Measurements from ENCODE around the gene IQCF2.
"Not testable (repeated sequence)": the region's sequence is repeated elsewhere in the genome, so short reads cannot be mapped to it uniquely, and the experiment has no call there.

The IQCF2 gene

DNA sequence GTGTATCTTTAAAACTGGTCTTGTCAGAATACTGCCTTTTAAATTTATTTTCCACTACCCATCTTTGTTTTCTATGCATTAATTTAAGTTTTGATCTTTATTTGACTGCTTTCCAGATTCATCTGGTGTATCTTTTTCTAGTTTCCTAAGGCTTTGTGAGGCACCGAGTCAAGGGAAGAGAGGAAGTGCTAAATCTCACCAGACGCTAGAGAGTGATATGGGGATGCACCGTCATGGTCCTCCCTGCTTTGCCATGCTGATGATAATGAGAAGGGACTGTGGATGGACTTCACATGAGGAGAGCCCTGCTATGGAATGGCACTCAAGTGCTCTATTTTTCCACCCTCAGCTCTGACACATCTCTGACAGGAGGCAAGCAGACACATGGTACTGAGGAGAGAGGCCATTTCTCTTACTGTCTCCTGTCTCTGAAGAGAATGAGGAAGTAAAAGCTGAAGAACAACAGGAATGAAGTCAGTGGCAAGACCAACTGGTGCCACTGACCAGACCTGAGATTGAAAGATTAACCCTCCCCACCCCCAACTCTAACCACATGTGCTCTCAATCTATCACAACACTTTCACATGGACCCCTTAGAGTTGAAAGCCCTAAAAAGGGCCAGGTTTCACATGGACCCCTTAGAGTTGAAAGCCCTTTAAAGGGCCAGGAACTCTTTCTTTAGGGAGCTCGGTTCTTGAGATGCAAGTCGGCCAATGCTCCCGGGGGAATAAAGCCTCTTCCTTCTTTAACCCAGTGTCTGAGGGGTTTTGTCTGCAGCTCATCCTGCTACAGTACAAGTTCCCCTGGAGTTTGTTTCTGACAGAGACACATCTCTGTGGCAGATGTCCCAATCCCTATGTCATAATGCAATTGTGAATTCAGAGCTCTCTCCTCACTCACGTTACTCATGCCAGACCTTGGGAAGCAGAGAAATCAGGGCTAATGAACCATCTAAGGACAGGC is at the start of gene IQCF2:
Gene IQCF2, plus strand, starts transcription at position 913 of the 963 bp plus-strand sequence. CDS start 52 bp downstream, outside the sequence.
- DNase-seq (ENCODE audit: low read depth in 2 of 2), result no peak

GRCh38 chr3:51813539-51813938 is 47.9 kb upstream of the IQCF2 start:
- DNase-seq (ENCODE audit: low read depth in 2 of 2), result no peak

GRCh38 chr3:51814034-51814433 is 47.4 kb upstream of the IQCF2 start:
- no peak for DNase-seq (ENCODE audit: low read depth in 2 of 2)

GRCh38 chr3:51815614-51816013 is 45.8 kb upstream of the IQCF2 start:
- DNase-seq (ENCODE audit: low read depth in 2 of 2), result no peak

- DNase-seq (ENCODE audit: low read depth in 2 of 2), result no peak
Observed at GRCh38 chr3:51816723-51817122, 44.7 kb upstream of the IQCF2 start.

GRCh38 chr3:51817375-51817774 is 44.0 kb upstream of the IQCF2 start:
- DNase-seq (ENCODE audit: low read depth in 2 of 2), result no peak

DNA sequence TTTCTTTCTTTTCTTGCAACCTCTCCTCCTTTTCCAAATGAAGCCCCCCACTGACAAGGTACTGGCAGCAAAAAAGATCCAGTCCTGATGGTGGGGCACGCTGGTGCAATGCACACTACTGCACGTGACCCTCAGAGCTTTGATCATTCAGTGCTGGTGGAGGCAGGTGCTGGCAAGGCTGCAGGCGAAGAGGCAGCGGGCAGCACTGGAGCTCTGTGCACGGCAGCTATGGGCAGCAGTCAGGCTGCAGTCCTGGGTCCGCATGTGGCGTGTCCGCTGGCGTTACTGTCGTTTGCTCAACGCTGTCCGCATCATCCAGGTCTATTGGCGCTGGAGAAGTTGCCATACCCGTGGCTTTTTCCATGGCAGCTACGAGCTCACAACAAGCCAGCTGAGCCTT is 42.3 kb upstream of the IQCF2 start:
- no peak for DNase-seq (ENCODE audit: low read depth in 2 of 2)

DNA sequence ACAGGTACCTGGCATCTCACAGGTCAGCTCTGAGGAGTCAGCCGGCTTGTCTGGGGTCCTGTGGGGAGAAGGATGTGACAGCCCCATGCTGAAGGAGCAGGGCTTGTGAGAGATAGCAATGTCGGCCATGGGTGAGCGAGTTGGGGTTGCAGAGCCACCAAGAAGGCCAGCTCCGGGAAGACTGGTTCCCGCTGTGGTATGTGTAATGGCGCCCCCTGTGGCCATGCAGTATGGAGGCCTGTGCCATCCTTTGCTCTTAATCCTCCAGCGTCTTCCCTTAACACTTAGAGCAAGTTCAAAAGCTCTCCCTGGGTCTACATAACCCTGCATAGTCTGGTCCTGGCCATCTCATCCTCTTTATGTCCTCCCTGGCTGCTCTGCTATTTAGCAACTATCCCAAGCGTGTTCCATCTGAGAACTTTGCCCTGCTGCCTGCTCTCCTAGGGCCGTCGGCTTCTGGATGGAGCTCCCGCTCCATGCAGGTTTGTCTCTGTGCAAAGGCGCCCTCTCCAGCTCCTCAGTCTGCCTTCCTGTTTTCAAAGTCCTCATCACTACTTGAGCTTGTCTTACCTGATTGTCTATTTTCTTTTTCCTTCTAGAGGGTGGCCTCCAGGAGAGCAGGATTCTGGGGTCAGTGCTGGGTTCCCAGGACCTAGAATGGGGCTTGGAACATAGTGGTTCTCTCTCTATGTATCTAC is 41.6 kb upstream of the IQCF2 start:
- DNase-seq (ENCODE audit: low read depth in 2 of 2), result no peak

GRCh38 chr3:51828297-51828696 is 33.1 kb upstream of the IQCF2 start:
- no peak for DNase-seq (ENCODE audit: low read depth in 2 of 2)

DNA sequence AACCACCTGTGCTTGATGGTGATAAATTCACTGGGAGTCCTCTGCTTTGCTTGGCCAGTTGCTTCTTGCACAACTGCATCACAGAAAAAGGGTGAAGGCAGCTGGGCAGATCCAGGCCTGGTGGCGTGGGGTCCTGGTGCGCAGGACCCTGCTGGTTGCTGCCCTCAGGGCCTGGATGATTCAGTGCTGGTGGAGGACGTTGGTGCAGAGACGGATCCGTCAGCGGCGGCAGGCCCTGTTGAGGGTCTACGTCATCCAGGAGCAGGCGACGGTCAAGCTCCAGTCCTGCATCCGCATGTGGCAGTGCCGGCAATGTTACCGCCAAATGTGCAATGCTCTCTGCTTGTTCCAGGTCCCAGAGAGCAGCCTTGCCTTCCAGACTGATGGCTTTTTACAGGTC is 31.1 kb upstream of the IQCF2 start:
- no peak for DNase-seq (ENCODE audit: low read depth in 2 of 2)

GRCh38 chr3:51830836-51831385 is 30.5 kb upstream of the IQCF2 start:
- no peak for DNase-seq (ENCODE audit: low read depth in 2 of 2)

DNA sequence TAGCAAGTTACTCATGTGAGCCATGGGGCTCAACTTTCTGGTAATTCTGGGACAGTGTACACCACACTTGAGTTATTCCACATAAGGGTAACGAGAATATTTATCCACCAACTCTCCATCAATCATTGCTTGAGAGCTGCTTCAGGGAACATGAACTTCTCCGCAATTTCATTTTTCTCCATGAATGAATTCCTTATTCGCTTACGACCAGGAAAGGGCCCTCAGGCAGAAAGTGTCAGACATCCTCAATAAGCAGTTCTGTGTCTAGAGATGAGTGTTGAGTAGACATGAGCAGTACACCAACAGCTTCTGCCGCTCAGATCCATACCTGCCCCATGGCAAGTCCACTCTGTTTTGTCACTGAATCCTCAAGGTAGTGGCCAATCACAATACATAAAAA is 24.8 kb upstream of the IQCF2 start:
- DNase-seq (ENCODE audit: low read depth in 2 of 2), result no peak

DNA sequence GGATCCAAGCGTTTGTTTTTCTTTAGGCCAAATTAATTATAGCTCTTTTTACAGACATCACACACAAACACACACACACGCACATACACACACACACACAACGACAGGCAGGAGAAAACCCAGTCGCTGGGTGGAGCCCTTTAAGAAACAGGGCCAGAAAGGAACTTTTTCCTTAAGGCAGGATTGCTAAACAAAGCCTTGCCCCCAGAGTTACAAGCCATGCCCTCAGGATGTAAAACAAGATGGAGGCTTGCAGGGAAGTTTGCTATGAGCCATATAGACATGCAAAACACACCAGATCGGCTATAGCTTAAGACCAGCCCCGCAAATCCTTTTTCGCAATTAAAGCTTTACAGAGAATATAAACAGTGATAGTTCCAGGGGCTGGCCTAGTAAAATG is 16.3 kb upstream of the IQCF2 start:
- no peak for DNase-seq (ENCODE audit: low read depth in 2 of 2)

DNA sequence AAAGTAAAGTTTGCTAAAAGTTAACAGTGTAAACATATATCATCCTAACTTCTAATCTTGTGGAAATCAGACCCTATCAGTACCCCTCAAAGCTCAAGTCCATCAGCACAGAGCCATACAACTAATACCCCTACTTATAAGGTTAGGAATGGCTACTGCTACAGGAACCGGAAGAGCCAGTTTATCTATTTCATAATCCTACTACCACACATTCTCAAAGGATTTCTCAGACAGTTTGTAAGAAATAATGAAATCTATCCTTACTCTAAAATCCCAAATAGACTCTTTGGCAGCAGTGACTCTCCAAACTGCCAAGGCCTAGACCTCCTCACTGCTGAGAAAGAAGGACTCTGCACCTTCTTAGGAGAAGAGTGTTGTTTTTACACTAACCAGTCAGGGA is 6.0 kb upstream of the IQCF2 start:
- DNase-seq (ENCODE audit: low read depth in 2 of 2), result not testable (repeated sequence)

DNA sequence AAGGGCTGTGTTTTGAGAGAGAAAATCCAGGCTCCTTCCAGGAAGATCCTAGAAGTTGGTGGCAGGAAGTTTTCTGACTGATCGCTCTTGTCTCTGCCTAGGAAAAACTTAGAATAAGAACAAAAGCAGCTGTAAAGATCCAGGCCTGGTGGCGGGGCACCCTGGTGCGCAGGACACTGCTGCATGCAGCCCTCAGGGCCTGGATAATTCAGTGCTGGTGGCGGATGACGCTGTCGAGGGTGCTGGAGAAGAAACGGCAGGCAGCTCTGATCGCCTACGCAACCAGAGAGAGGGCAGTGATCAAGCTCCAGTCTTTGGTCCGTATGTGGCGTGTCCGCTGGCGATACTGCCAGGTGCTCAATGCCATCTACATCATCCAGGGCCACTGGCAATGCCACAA is 1.5 kb downstream of the IQCF2 start:
- DNase-seq (ENCODE audit: low read depth in 2 of 2), result no peak

DNA sequence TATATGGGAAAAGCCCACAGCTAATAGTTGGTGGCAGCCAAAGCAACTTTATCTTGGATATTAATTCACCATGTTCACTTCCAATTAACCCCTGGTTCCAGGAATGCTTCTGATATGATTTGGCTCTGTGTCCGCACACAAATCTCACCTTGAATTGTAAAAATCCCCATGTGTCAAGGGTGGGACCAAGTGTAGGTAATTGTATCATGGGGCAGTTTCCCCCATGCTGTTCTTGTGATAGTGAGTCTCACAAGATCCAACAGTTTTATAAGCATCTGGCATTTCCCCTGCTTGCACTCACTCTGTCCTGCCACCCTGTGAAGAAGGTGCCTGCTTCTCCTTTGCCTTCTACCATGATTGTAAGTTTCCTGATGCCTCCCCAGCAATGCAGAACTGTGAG is 7.5 kb downstream of the IQCF2 start:
- not testable (repeated sequence) for DNase-seq (ENCODE audit: low read depth in 2 of 2)

GRCh38 chr3:51869304-51869703 is 7.9 kb downstream of the IQCF2 start:
- no peak for DNase-seq (ENCODE audit: low read depth in 2 of 2)

DNA sequence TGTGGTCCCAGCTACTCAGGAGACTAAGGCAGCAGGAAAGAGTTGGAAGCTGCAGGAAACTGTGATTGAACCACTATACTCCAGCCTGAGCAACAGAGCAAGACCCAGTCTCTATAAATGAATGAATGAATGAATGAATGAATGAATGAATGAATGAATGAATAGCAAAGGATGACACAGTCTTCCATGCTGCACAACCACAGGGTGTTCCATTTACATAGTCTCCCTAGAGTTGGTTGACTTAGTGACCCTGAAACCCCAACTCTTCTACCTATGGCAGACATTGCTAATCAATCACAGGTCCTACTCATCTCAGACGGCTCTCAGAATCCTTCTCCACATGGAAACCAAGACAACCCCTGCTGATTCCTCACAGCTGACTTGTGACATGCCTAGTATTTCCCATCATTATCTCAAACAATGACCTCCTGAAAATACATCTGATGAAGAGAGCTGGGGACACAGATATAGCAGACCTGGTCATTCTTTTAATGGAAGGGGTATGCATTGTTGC is 11.9 kb downstream of the IQCF2 start:
- no peak for DNase-seq (ENCODE audit: low read depth in 2 of 2)

DNA sequence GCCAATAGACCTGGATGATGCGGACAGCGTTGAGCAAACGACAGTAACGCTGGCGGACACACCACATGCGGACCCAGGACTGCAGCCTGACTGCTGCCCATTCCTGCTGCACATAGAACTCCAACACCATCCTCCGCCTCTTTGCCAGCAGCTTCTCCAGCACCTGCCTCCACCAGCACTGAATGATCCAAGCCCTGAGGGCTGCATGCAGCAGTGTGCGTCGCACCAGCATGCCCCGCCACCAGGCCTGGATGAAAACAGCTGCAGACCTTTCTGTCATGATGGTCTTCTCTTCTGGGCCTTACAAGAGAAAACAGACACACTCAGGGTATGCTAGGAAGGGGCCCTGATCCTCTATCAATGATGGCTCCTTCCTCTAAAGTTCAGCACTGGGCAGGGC is 12.5 kb downstream of the IQCF2 start:
- DNase-seq (ENCODE audit: low read depth in 2 of 2), result no peak

GRCh38 chr3:51874411-51874810 is 13.0 kb downstream of the IQCF2 start:
- no peak for DNase-seq (ENCODE audit: low read depth in 2 of 2)

- no peak for DNase-seq (ENCODE audit: low read depth in 2 of 2)
Observed at GRCh38 chr3:51874889-51875288, 13.5 kb downstream of the IQCF2 start.

DNA sequence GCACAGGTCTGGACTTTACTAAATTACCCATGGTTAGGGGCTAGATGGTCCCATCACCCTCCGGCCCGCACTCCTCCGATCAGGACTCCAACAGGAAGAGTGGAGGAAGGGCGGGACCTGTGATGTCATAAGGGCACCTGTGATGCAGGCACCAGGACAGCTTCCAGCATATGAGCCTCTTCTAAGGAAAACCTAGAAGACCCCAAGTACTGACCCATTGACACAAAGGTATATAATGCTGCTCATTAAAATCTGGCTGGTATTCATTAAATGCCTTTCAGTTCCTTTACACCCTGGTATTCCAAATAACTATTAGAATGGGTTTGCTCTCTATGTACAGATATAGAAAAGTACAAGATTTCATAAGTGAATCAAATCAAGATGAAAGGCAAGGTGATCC is 14.1 kb downstream of the IQCF2 start, which contains the start of gene IQCF5:
Gene IQCF5, minus strand, starts transcription at position 101 of the 400 bp plus-strand sequence. Its CDS starts 70 bp downstream, at position 31.
- DNase-seq (ENCODE audit: low read depth in 2 of 2), result no peak
